A673 (cell line): ENCODE data around the gene ZIC1.

ENCODE experiments used
- EZH2 ChIP-seq: fragments of 200-600 bp; sonication (generic); IDR thresholded peaks from 2 replicates; pipeline ENCODE4 v1.6.1; 2017; ENCODE audit warnings: borderline replicate concordance, low read depth, mild to moderate bottlenecking, mixed read lengths, antibody characterized with exemption, low read length; ENCODE audit not compliant: poor library complexity, severe bottlenecking
- TF ChIP-seq, protein P1 (sequence below): fragments of 300-800, 200-600 bp; sonication (generic); conservative IDR thresholded peaks from 2 replicates; pipeline ENCODE4 v1.5.1; 2017; ENCODE audit warnings: low read depth, mild to moderate bottlenecking, antibody characterized with exemption, low read length, moderate library complexity, mixed read lengths

- TF ChIP-seq EZH2: no peak
- TF ChIP-seq, protein P1, sequence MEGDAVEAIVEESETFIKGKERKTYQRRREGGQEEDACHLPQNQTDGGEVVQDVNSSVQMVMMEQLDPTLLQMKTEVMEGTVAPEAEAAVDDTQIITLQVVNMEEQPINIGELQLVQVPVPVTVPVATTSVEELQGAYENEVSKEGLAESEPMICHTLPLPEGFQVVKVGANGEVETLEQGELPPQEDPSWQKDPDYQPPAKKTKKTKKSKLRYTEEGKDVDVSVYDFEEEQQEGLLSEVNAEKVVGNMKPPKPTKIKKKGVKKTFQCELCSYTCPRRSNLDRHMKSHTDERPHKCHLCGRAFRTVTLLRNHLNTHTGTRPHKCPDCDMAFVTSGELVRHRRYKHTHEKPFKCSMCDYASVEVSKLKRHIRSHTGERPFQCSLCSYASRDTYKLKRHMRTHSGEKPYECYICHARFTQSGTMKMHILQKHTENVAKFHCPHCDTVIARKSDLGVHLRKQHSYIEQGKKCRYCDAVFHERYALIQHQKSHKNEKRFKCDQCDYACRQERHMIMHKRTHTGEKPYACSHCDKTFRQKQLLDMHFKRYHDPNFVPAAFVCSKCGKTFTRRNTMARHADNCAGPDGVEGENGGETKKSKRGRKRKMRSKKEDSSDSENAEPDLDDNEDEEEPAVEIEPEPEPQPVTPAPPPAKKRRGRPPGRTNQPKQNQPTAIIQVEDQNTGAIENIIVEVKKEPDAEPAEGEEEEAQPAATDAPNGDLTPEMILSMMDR: no peak
Measured at GRCh38 chr3:147367676-147368075, 41.5 kb upstream of the ZIC1 start.
